ENCODE data around the gene CAMK1D. TPM values are rescaled to one million over a fixed set of nuclear protein-coding genes. Genes with fewer than 3 reads are reported as not detected.

Gene CAMK1D
- total and polyA plus RNA-seq, 2 of the 8 experiments (the other 6 are each of a cell fraction or from before 2014, with no cell fraction given) = 3.5 to 10.6 TPM

DNA sequence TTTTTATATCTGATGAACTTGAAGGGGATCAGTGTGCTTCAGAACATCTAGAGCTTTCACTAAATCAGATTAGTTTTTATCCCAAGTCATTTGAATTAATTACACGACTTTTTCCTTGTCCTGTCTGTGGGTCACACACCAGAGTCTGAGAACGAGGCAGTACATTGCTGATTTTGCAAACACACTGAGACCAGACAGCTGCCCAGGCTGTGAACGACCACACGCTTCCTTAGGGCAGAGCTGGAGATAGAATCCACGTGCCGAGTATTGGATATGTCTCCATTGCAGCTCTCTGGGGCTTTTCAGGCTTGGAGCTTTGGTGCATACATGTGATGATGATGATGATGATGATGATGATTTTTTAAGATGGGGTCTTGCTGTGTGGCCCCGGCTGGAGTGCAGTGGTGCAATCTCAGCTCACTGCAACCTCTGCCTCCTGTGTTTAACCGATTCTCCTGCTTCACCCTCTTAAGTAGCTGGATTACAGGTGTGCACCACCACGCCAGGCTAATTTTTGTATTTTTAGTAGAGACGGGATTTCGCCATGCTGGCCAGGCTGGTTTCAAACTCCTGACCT, 81.1 kb downstream of the CAMK1D start:
- Histone ChIP-seq H3K23me2 (ENCODE audit: low read depth, low read length) (no peaks in the 10 kb centered on the region), H2BK5ac (ENCODE audit: low read depth, low read length) (no peak overlapping the region), H3K36me3 (ENCODE audit: control insufficient read depth in 2 of 4, insufficient read depth in 4 of 4, low read length in 3 of 4) (no peaks in the 10 kb centered on the region; a peak in 1 of 8 replicates), H3K14ac (ENCODE audit: insufficient read length) (no peak overlapping the region), H3K4me1 (replicated peaks in 1 of 4; ENCODE audit: control insufficient read depth in 3 of 4, insufficient read depth in 4 of 4, low read length in 3 of 4) (peaks cover 0 to 4% (median 0%) of the 10 kb centered on the region in 4 experiments; a peak in 3 of 7 replicates), H3K56ac (replicated peaks; ENCODE audit: insufficient read length, low read depth, low read length) (no peak overlapping the region), H3K27me3 (replicated peaks in 1 of 4; ENCODE audit: control insufficient read depth in 3 of 4, extremely low read depth in 1 of 4, insufficient read depth in 3 of 4, low read length in 3 of 4) (no peaks in the 10 kb centered on the region), H2BK120ac (replicated peaks; ENCODE audit: low read depth, low read length) (no peak overlapping the region), H3K79me2 (ENCODE audit: control insufficient read depth in 1 of 2, insufficient read depth in 2 of 2, low read length in 2 of 2) (no peaks in the 10 kb centered on the region), H2BK20ac (ENCODE audit: low read length) (no peak overlapping the region), H3K9ac (replicated peaks in 1 of 4; ENCODE audit: extremely low read depth in 1 of 4, low read depth in 3 of 4, low read length in 3 of 4) (no peak overlapping the region), H3K4ac (replicated peaks; ENCODE audit: insufficient read length, low read depth, low read length) (no peak overlapping the region), H4K8ac (ENCODE audit: extremely low read depth, insufficient read depth, low read length) (no peak overlapping the region), H3K27ac (ENCODE audit: low read depth, low read length) (no peak overlapping the region), H3K4me3 (ENCODE audit: extremely low read depth in 1 of 4, insufficient read depth in 2 of 4, low read depth in 3 of 4, low read length in 4 of 4) (no peak overlapping the region), H3K23ac (ENCODE audit: insufficient read length) (no peak overlapping the region), H2BK12ac (ENCODE audit: low read depth, low read length) (no peak overlapping the region), H2AFZ (ENCODE audit: low read length) (no peak overlapping the region), H4K91ac (replicated peaks; ENCODE audit: insufficient read length, low read length) (no peak overlapping the region), H4K5ac (ENCODE audit: insufficient read length, low read depth, low read length) (no peak overlapping the region), H3K9me3 (ENCODE audit: insufficient read depth in 2 of 2, low read depth in 1 of 2, low read length in 1 of 2) (no peaks in the 10 kb centered on the region), H2BK15ac (ENCODE audit: low read length) (no peak overlapping the region), H3K4me2 (ENCODE audit: insufficient read depth in 1 of 2, low read depth in 2 of 2, low read length in 2 of 2) (no peak overlapping the region), H2AK5ac (ENCODE audit: low read depth, low read length) (no peak overlapping the region), H3K18ac (ENCODE audit: extremely low read depth, low read length) (no peak overlapping the region), H3K79me1 (ENCODE audit: low read depth, low read length) (peaks cover 2% of the 10 kb centered on the region; the same call in 1 of the 2 replicates), H4K20me1 (replicated peaks in 1 of 2; ENCODE audit: control insufficient read depth in 1 of 2, insufficient read depth in 2 of 2, low read length in 2 of 2) (no peaks in the 10 kb centered on the region)
- POLR2A ChIA-PET (ENCODE audit: partially characterized antibody) = no interaction called here
- TF ChIP-seq EP300 (IDR thresholded peaks at IDR 0.05; ENCODE audit: borderline replicate concordance in 1 of 2, low read depth in 2 of 2, low read length in 2 of 2) = no peak
- no peak for TF ChIP-seq EGR1 (IDR thresholded peaks at IDR 0.05; ENCODE audit: borderline replicate concordance, low read depth, low read length)
- no peak for TF ChIP-seq SIN3A (conservative IDR thresholded peaks at IDR 0.05 in 1 of 2, IDR thresholded peaks at IDR 0.05 in 1 of 2; ENCODE audit: low read depth in 1 of 2, low read length in 2 of 2)
- TF ChIP-seq CHD1 (IDR thresholded peaks at IDR 0.05; ENCODE audit: low read depth, low read length) = no peak
- TF ChIP-seq SRF (IDR thresholded peaks at IDR 0.05; ENCODE audit: low read depth, low read length) = no peak
- TF ChIP-seq BCL11A (IDR thresholded peaks at IDR 0.05; ENCODE audit: low read depth in 2 of 2, low read length in 2 of 2) = no peak
- CTCF ChIA-PET (ENCODE audit: partially characterized antibody) = interaction anchor here (0.7 to 1.7 kb wide), 4 partner anchors 42 to 226 kb away, joined by 3 to 8 read pairs (median 3); no protein-coding TSS in a partner anchor
- no peak for FAIRE-seq
- DNase-seq (ENCODE audit: low read depth in 1 of 2, low spot score in 2 of 2) = no peak
- WGBS, 2 experiments (ENCODE audit: extremely low coverage in 1 of 2, insufficient coverage in 1 of 2, insufficient read length in 1 of 2, insufficient replicate concordance in 2 of 2, low coverage in 1 of 2, low lambda C conversion rate in 2 of 2, missing lambda C conversion rate in 1 of 2) = 82% methylated on average over 11 of the region's 11 CpGs; no CpG with 5 or more reads in 1 of the 2 experiments

Data from H1 (cell line).